H1 (cell line): ENCODE data around the gene CHST12. TPM values are rescaled to one million over a fixed set of nuclear protein-coding genes. Genes with fewer than 3 reads are reported as not detected.

Experiments used
- CBX8 ChIP-seq: fragments of 300-800, 300-1000 bp; sonication (generic); IDR thresholded peaks from 2 replicates; pipeline ENCODE4 v1.7.1; 2016; ENCODE audit warnings: low read depth, low read length, borderline replicate concordance
- CHD2 ChIP-seq: IDR thresholded peaks from 2 replicates; pipeline ENCODE4 v1.6.1; 2012; ENCODE audit warnings: low read length, improper control_type of control experiment
- CREB1 ChIP-seq: IDR thresholded peaks from 2 replicates; pipeline ENCODE4 v1.6.1; 2012; ENCODE audit warnings: inconsistent platforms
- EGR1 ChIP-seq: IDR thresholded peaks from 2 replicates; pipeline ENCODE4 v1.6.1; 2011; ENCODE audit warnings: low read depth, low read length, borderline replicate concordance
- GTF2F1 ChIP-seq: IDR thresholded peaks from 2 replicates; pipeline ENCODE4 v1.6.1; 2012; ENCODE audit warnings: low read depth, low read length, improper control_type of control experiment, borderline replicate concordance
- HDAC2 ChIP-seq, 2 experiments: fragments of 300-600 bp in 1 of 2; sonication (generic) in 1 of 2; IDR thresholded peaks; 2 replicates each; pipeline ENCODE4 v1.6.1; 2011 to 2012; ENCODE audit warnings: low read depth in 2 of 2, low read length in 2 of 2, mild to moderate bottlenecking in 2 of 2, moderate library complexity in 2 of 2, borderline replicate concordance in 1 of 2, inconsistent platforms in 1 of 2
- NRF1 ChIP-seq: IDR thresholded peaks from 2 replicates; pipeline ENCODE4 v1.6.1; 2011; ENCODE audit warnings: mild to moderate bottlenecking, low read depth, low read length, improper control_type of control experiment
- PHF8 ChIP-seq: fragments of 200-600 bp; sonication (generic); conservative IDR thresholded peaks from 2 replicates; pipeline ENCODE4 v1.7.1; 2012; ENCODE audit warnings: low read depth, mild to moderate bottlenecking, inconsistent platforms, low read length, moderate library complexity
- POU5F1 ChIP-seq: IDR thresholded peaks from 2 replicates; pipeline ENCODE4 v1.6.1; 2011; ENCODE audit warnings: low read depth, mild to moderate bottlenecking, low read length, moderate library complexity
- RAD21 ChIP-seq, 2 experiments: IDR thresholded peaks in 1 of 2; conservative IDR thresholded peaks in 1 of 2; 2 replicates each; pipeline ENCODE4 v1.6.1; 2011; ENCODE audit warnings: low read depth in 2 of 2, low read length in 2 of 2, improper control_type of control experiment in 1 of 2, inconsistent platforms in 1 of 2, mild to moderate bottlenecking in 1 of 2, moderate library complexity in 1 of 2
- SIN3A ChIP-seq, 2 experiments: IDR thresholded peaks in 1 of 2; conservative IDR thresholded peaks in 1 of 2; 2 replicates each; pipeline ENCODE4 v1.6.1; 2011 to 2012; ENCODE audit warnings: low read length in 2 of 2, improper control_type of control experiment in 1 of 2, low read depth in 1 of 2, mild to moderate bottlenecking in 1 of 2
- SP1 ChIP-seq: IDR thresholded peaks from 2 replicates; pipeline ENCODE4 v1.6.1; 2011; ENCODE audit warnings: low read depth, low read length
- TAF7 ChIP-seq: optimal IDR thresholded peaks from 2 replicates; pipeline ENCODE3; 2011; ENCODE audit warnings: low read depth, mild to moderate bottlenecking, inconsistent platforms, low read length, moderate library complexity, borderline replicate concordance
- TCF12 ChIP-seq: IDR thresholded peaks from 2 replicates; pipeline ENCODE4 v1.6.1; 2011; ENCODE audit warnings: low read depth, mild to moderate bottlenecking, low read length
- ZNF274 ChIP-seq: IDR thresholded peaks from 2 replicates; pipeline ENCODE4 v1.7.0; 2012; ENCODE audit warnings: low read length, borderline replicate concordance; ENCODE audit errors: extremely low read depth
- polyA plus RNA-seq, 7 experiments: library from polyadenylated mRNA; depleted of rRNA in 3 of 7; stranded (reverse) in 5 of 7; unstranded in 2 of 7; fragments of >200 nt in 5 of 7; fragments of 200-250 nt in 2 of 7; gene quantifications; 1 replicate in 5 of 7; 2 replicates in 1 of 7; 4 replicates in 1 of 7; pipeline versions ENCODE4 v1.2.1 to v1.2.3, GENCODE V29; 2011 to 2013; ENCODE audit warnings: missing spikeins in 2 of 7, mixed read lengths in 2 of 7
- total RNA-seq: library from RNA; stranded (reverse); fragmentation: NEBNext Ultra II Directional; extraction: Animal tissue kit (Norgen Biotek cat#: 25700); gene quantifications from 2 replicates; pipeline ENCODE4 v1.2.1, GENCODE V29; 2021
- TF ChIP-seq, protein P1 (sequence below), 3 experiments: IDR thresholded peaks; 1 replicate in 2 of 3; 2 replicates in 1 of 3; pipeline versions ENCODE4 v1.5.1 to v1.6.1; 2011; ENCODE audit warnings: low read length in 3 of 3, mild to moderate bottlenecking in 3 of 3, inconsistent platforms in 2 of 3, low read depth in 1 of 3, moderate library complexity in 1 of 3; ENCODE audit not compliant: insufficient read depth in 1 of 3; ENCODE audit errors: control extremely low read depth in 1 of 3
- TF ChIP-seq, protein P2 (sequence below): IDR thresholded peaks from 2 replicates; pipeline ENCODE4 v1.6.1; 2011; ENCODE audit warnings: low read depth, mild to moderate bottlenecking, low read length; ENCODE audit not compliant: insufficient read depth
- TF ChIP-seq, protein P3 (sequence below): IDR thresholded peaks from 2 replicates; pipeline ENCODE4 v1.6.1; 2012; ENCODE audit warnings: low read length, inconsistent platforms

The CHST12 gene
- total and polyA plus RNA-seq, 2 of the 8 experiments (the other 6 are each of a cell fraction or from before 2014, with no cell fraction given), result 13.4 to 24.1 TPM

DNA sequence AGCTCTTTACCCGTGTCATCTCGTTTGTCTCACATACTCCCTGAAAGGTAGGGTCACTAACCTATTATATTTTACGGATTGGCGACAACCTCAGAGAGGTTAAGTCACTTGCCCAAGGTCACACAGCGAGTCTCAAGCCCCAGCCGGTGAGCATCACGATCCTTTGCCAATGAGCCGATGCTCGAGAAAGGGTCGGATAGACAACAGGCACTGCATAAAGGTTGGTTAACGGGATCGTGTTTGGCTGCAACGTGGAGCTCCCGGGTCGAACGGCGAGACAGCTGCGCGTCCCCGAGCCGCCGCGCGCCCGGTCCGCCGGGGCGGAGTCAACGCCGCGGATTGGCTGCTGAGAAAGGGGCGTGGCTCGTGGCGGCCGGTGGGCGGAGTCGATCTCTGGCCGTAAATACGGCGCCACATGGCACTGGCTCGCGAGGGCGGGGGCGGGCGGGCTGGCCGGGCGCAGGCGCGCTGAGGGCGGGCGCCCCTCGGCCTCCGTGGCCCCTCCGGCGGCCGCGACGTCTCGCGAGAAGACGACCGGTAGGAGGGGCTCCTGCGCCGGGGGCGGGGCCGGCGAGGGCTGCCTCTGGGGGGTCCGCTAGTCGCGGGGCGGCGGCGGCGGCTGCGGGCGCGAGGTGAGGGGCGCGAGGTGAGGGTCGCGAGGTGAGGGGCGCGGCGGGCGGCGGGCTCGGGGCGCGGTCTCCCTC lies at the start of gene CHST12 (continued):
- TF ChIP-seq, protein P1, sequence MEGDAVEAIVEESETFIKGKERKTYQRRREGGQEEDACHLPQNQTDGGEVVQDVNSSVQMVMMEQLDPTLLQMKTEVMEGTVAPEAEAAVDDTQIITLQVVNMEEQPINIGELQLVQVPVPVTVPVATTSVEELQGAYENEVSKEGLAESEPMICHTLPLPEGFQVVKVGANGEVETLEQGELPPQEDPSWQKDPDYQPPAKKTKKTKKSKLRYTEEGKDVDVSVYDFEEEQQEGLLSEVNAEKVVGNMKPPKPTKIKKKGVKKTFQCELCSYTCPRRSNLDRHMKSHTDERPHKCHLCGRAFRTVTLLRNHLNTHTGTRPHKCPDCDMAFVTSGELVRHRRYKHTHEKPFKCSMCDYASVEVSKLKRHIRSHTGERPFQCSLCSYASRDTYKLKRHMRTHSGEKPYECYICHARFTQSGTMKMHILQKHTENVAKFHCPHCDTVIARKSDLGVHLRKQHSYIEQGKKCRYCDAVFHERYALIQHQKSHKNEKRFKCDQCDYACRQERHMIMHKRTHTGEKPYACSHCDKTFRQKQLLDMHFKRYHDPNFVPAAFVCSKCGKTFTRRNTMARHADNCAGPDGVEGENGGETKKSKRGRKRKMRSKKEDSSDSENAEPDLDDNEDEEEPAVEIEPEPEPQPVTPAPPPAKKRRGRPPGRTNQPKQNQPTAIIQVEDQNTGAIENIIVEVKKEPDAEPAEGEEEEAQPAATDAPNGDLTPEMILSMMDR (IDR thresholded peaks at IDR 0.05; ENCODE audit: control extremely low read depth in 1 of 3, insufficient read depth in 1 of 3, low read depth in 1 of 3, low read length in 3 of 3), result no peak
- TF ChIP-seq TCF12 (no peak), POU5F1 (no peak), PHF8 (no peak; the same call in 1 of the 2 replicates), NRF1 (peak; percentile 48), CREB1 (peak; percentile 51; the same call in 1 of the 2 replicates), RAD21 (IDR thresholded peaks at IDR 0.05 in 1 of 2, conservative IDR thresholded peaks at IDR 0.05 in 1 of 2; ENCODE audit: low read depth in 2 of 2, low read length in 2 of 2) (no peak), SIN3A (conservative IDR thresholded peaks at IDR 0.05 in 1 of 2, IDR thresholded peaks at IDR 0.05 in 1 of 2; ENCODE audit: low read depth in 1 of 2, low read length in 2 of 2) (peak in 1 of 2 experiments; percentile 40; a peak in 1 of 4 replicates), GTF2F1 (no peak), HDAC2 (IDR thresholded peaks at IDR 0.05; ENCODE audit: borderline replicate concordance in 1 of 2, low read depth in 2 of 2, low read length in 2 of 2) (peak in 1 of 2 experiments; percentile 100; a peak in 2 of 4 replicates), CHD2 (peak; percentile 76), ZNF274 (no peak), EGR1 (peak; percentile 61; the same call in 1 of the 2 replicates), TAF7 (no peak), SP1 (peak; percentile 52; the same call in 1 of the 2 replicates), CBX8 (no peak)
- TF ChIP-seq, protein P2, sequence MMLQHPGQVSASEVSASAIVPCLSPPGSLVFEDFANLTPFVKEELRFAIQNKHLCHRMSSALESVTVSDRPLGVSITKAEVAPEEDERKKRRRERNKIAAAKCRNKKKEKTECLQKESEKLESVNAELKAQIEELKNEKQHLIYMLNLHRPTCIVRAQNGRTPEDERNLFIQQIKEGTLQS, result no peak
- TF ChIP-seq, protein P3, sequence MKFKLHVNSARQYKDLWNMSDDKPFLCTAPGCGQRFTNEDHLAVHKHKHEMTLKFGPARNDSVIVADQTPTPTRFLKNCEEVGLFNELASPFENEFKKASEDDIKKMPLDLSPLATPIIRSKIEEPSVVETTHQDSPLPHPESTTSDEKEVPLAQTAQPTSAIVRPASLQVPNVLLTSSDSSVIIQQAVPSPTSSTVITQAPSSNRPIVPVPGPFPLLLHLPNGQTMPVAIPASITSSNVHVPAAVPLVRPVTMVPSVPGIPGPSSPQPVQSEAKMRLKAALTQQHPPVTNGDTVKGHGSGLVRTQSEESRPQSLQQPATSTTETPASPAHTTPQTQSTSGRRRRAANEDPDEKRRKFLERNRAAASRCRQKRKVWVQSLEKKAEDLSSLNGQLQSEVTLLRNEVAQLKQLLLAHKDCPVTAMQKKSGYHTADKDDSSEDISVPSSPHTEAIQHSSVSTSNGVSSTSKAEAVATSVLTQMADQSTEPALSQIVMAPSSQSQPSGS, result no peak
